Sigmoid colon (tissue), 7 donors: ENCODE measurements around the gene STXBP3. TPM values are rescaled to one million over a fixed set of nuclear protein-coding genes. Genes with fewer than 3 reads are reported as not detected.

Experiments used
- DNase-seq: peaks from one replicate; pipeline ENCODE4 v3.0.0-alpha.2; 2019
- H3K27ac ChIP-seq, 4 donors: fragments of 200-600 bp; sonication (generic); one replicate each; pipeline ENCODE4 v1.5.1; 2016 to 2019; ENCODE audit warnings: mild to moderate bottlenecking in 1 of 4
- H3K27me3 ChIP-seq, 3 donors: fragments of 200-600 bp; sonication (generic); one replicate each; pipeline ENCODE4 v1.5.1; 2019; ENCODE audit warnings: mild to moderate bottlenecking in 1 of 3
- H3K36me3 ChIP-seq, 4 donors: fragments of 200-600 bp; sonication (generic); one replicate each; pipeline ENCODE4 v1.5.1; 2016 to 2019
- H3K4me1 ChIP-seq, 4 donors: fragments of 200-600 bp; sonication (generic); one replicate each; pipeline ENCODE4 v1.5.1; 2017 to 2019
- H3K4me3 ChIP-seq, 4 donors: fragments of 200-600 bp; sonication (generic); one replicate each; pipeline ENCODE4 v1.5.1; 2017 to 2019; ENCODE audit warnings: mild to moderate bottlenecking in 2 of 4, moderate library complexity in 1 of 4
- H3K9me3 ChIP-seq, 4 donors: fragments of 200-600 bp in 3 of 4; sonication (generic) in 3 of 4; one replicate each; pipeline versions ENCODE4 v1.5.1 to v1.6.1; 2013 to 2019
- CTCF ChIP-seq, 4 experiments: fragments of 450-650 bp in 3 of 4; fragments of 200-600 bp in 1 of 4; IDR thresholded peaks; one replicate each; pipeline ENCODE4 v1.5.1; 2016 to 2019; ENCODE audit warnings: antibody characterized with exemption in 4 of 4, mild to moderate bottlenecking in 3 of 4, moderate library complexity in 2 of 4
- EP300 ChIP-seq, 4 donors: sonication (generic); formaldehyde crosslinking; IDR thresholded peaks; one replicate each; pipeline ENCODE4 v1.6.1; 2017; ENCODE audit warnings: antibody characterized with exemption in 4 of 4
- POLR2A ChIP-seq, 2 donors: fragments of 450-650 bp; IDR thresholded peaks; one replicate each; pipeline ENCODE4 v1.6.1; 2016; ENCODE audit warnings: antibody characterized with exemption in 2 of 2, mild to moderate bottlenecking in 2 of 2, moderate library complexity in 2 of 2
- POLR2AphosphoS5 ChIP-seq, 4 donors: sonication (generic); formaldehyde crosslinking; IDR thresholded peaks; one replicate each; pipeline ENCODE4 v1.6.1; 2017; ENCODE audit warnings: antibody characterized with exemption in 4 of 4
- WGBS, 2 donors: extraction: QIAGEN DNeasy Blood & Tissue Kit; methylation state at CpG; one replicate each; pipeline ENCODE4 v1.1.7; 2013; 5-methylcytosine and 5-hydroxymethylcytosine counted together
- intact Hi-C: fragments of 100-400 bp; cut with DNase I; formaldehyde crosslinking; loops from one replicate; pipeline ENCODE4 v1.15.1; 2023
- polyA plus RNA-seq, 3 donors: library from polyadenylated mRNA; stranded (reverse); fragments of 200-250 nt; gene quantifications; one replicate each; pipeline ENCODE4 v1.2.3, GENCODE V29; 2013
- total RNA-seq, 4 donors: library from RNA; depleted of rRNA; stranded (reverse); fragments of >200 nt; gene quantifications; one replicate each; pipeline ENCODE4 v1.1.0, GENCODE V29; 2016
- donor health status: healthy with polysubstance abuse.
- donor health status: Bipolar disorder and iron deficiency.
- donor health status: healthy.

STXBP3 gene
- total and polyA plus RNA-seq, 7 donors: 30.3 to 105 (median 60.1) TPM

GRCh38 chr1:108749081-108749480 is 2.6 kb downstream of the STXBP3 start:
- DNase-seq: no peak
- intact Hi-C loops: loop anchor here (5.0 kb wide), 2 partner anchors 128 to 148 kb away; partner anchors contain the start of gene GPSM2
- Histone ChIP-seq H3K27ac (no peak overlapping the region), H3K4me3 (no peak overlapping the region), H3K4me1 (peaks cover 0 to 47% (median 24%) of the 10 kb centered on the region in 4 donors), H3K27me3 (no peaks in the 10 kb centered on the region), H3K36me3 (peaks cover 0 to 19% (median 2%) of the 10 kb centered on the region in 4 donors), H3K9me3 (no peaks in the 10 kb centered on the region)
- TF ChIP-seq POLR2AphosphoS5 (IDR thresholded peaks at IDR 0.05): no peak
- TF ChIP-seq EP300 (IDR thresholded peaks at IDR 0.05): no peak
- no peak for TF ChIP-seq CTCF (IDR thresholded peaks at IDR 0.05)
- TF ChIP-seq POLR2A (IDR thresholded peaks at IDR 0.05): no peak
- WGBS, 2 donors: 89% methylated on average over 4 of the region's 4 CpGs

GRCh38 chr1:108750476-108751181 is 4.2 kb downstream of the STXBP3 start:
- H3K36me3 ChIP-seq: peaks cover 0 to 33% (median 4%) of the 10 kb centered on the region in 4 donors
- H3K4me1 ChIP-seq: peaks cover 0 to 47% (median 24%) of the 10 kb centered on the region in 4 donors
- H3K9me3 ChIP-seq: no peaks in the 10 kb centered on the region
- no peak for DNase-seq
- no peak overlapping the region for H3K4me3 ChIP-seq
- no peaks in the 10 kb centered on the region for H3K27me3 ChIP-seq
- 75 to 82% methylated on average over 1 of the region's 1 CpG for WGBS, 2 donors
- H3K27ac ChIP-seq: no peak overlapping the region
- intact Hi-C loops: loop anchor here (10.0 kb wide), 1 partner anchor 54 kb away; no protein-coding TSS in a partner anchor
- TF ChIP-seq CTCF (IDR thresholded peaks at IDR 0.05) (no peak), EP300 (IDR thresholded peaks at IDR 0.05) (no peak), POLR2A (IDR thresholded peaks at IDR 0.05) (no peak), POLR2AphosphoS5 (IDR thresholded peaks at IDR 0.05) (no peak)

GRCh38 chr1:108753363-108753762 is 6.9 kb downstream of the STXBP3 start:
- Histone ChIP-seq H3K4me3 (no peak overlapping the region), H3K9me3 (no peaks in the 10 kb centered on the region), H3K27ac (no peak overlapping the region), H3K36me3 (peaks cover 4 to 60% (median 6%) of the 10 kb centered on the region in 4 donors), H3K27me3 (no peaks in the 10 kb centered on the region), H3K4me1 (peaks cover 0 to 38% (median 15%) of the 10 kb centered on the region in 4 donors)
- intact Hi-C loops: loop anchor here (10.0 kb wide), 1 partner anchor 51 kb away; no protein-coding TSS in a partner anchor
- 81 to 82% methylated on average over 3 of the region's 3 CpGs for WGBS, 2 donors
- TF ChIP-seq CTCF (IDR thresholded peaks at IDR 0.05): no peak
- no peak for TF ChIP-seq POLR2A (IDR thresholded peaks at IDR 0.05)
- no peak for TF ChIP-seq EP300 (IDR thresholded peaks at IDR 0.05)
- TF ChIP-seq POLR2AphosphoS5 (IDR thresholded peaks at IDR 0.05): no peak
- no peak for DNase-seq

- no peak overlapping the region for H3K4me3 ChIP-seq
- intact Hi-C loops: loop anchor here (10.0 kb wide), 1 partner anchor 46 kb away; no protein-coding TSS in a partner anchor
- DNase-seq: no peak
- no peaks in the 10 kb centered on the region for H3K27me3 ChIP-seq
- H3K36me3 ChIP-seq: peaks cover 0 to 98% (median 24%) of the 10 kb centered on the region in 4 donors
- no peaks in the 10 kb centered on the region for H3K4me1 ChIP-seq
- TF ChIP-seq POLR2A (IDR thresholded peaks at IDR 0.05) (no peak), EP300 (IDR thresholded peaks at IDR 0.05) (no peak), POLR2AphosphoS5 (IDR thresholded peaks at IDR 0.05) (no peak), CTCF (IDR thresholded peaks at IDR 0.05) (no peak)
- no peak overlapping the region for H3K27ac ChIP-seq
- no peaks in the 10 kb centered on the region for H3K9me3 ChIP-seq
Measured at GRCh38 chr1:108758796-108759195, 12.3 kb downstream of the STXBP3 start.
